GM23248 (cell line): ENCODE data around the gene RPL15. TPM values are rescaled to one million over a fixed set of nuclear protein-coding genes. Genes with fewer than 3 reads are reported as not detected.

Source experiments
- DNase-seq: peaks from one replicate; pipeline ENCODE4 v3.0.0-alpha.2; 2015
- H2AFZ ChIP-seq: fragments of 200-600 bp; sonication (generic); 2 replicates; pipeline ENCODE4 v1.6.1; 2016; ENCODE audit warnings: antibody characterized with exemption
- H3F3A ChIP-seq: fragments of 200-600 bp; sonication (generic); 2 replicates; pipeline ENCODE4 v1.6.1; 2016; ENCODE audit warnings: mild to moderate bottlenecking, antibody characterized with exemption, mixed run types; ENCODE audit not compliant: insufficient read depth
- H3K27ac ChIP-seq: fragments of 200-600 bp; sonication (generic); 2 replicates; pipeline ENCODE4 v1.5.1; 2016; ENCODE audit warnings: mild to moderate bottlenecking
- H3K27me3 ChIP-seq: fragments of 200-600 bp; sonication (generic); replicated peaks from 2 replicates; pipeline ENCODE4 v1.6.1; 2016; ENCODE audit warnings: mild to moderate bottlenecking; ENCODE audit not compliant: insufficient read depth
- H3K36me3 ChIP-seq: fragments of 200-600 bp; sonication (generic); 2 replicates; pipeline ENCODE4 v1.6.1; 2016; ENCODE audit warnings: low read depth, mild to moderate bottlenecking
- H3K4me1 ChIP-seq: fragments of 200-600 bp; sonication (generic); 2 replicates; pipeline ENCODE4 v1.6.1; 2016; ENCODE audit warnings: mild to moderate bottlenecking; ENCODE audit not compliant: insufficient read depth
- H3K4me2 ChIP-seq: fragments of 200-600 bp; sonication (generic); one replicate; pipeline ENCODE4 v1.6.1; 2016; ENCODE audit warnings: mild to moderate bottlenecking; ENCODE audit not compliant: unreplicated experiment
- H3K4me3 ChIP-seq: fragments of 200-600 bp; sonication (generic); 2 replicates; pipeline ENCODE4 v1.5.1; 2016; ENCODE audit warnings: mild to moderate bottlenecking
- H3K79me2 ChIP-seq: fragments of 200-600 bp; sonication (generic); 2 replicates; pipeline ENCODE4 v1.6.1; 2016; ENCODE audit warnings: mild to moderate bottlenecking; ENCODE audit not compliant: insufficient read depth
- H3K9ac ChIP-seq: fragments of 200-600 bp; sonication (generic); 2 replicates; pipeline ENCODE4 v1.6.1; 2016; ENCODE audit warnings: mild to moderate bottlenecking
- H3K9me2 ChIP-seq: fragments of 200-600 bp; sonication (generic); 2 replicates; pipeline ENCODE4 v1.6.1; 2016; ENCODE audit warnings: mixed run types, mild to moderate bottlenecking, moderate library complexity; ENCODE audit not compliant: insufficient read depth
- H3K9me3 ChIP-seq: fragments of 200-600 bp; sonication (generic); one replicate; pipeline ENCODE4 v1.6.1; 2017; ENCODE audit warnings: low read depth
- H4K20me1 ChIP-seq: fragments of 200-600 bp; sonication (generic); 2 replicates; pipeline ENCODE4 v1.6.0; 2016; ENCODE audit not compliant: insufficient read depth
- EZH2 ChIP-seq: fragments of 200-600 bp; sonication (generic); IDR thresholded peaks from 2 replicates; pipeline ENCODE4 v1.6.1; 2018; ENCODE audit warnings: antibody characterized with exemption, mild to moderate bottlenecking; ENCODE audit not compliant: insufficient read depth, poor library complexity, severe bottlenecking
- EZH2phosphoT487 ChIP-seq: fragments of 200-600 bp; sonication (generic); IDR thresholded peaks from 2 replicates; pipeline ENCODE4 v1.6.1; 2018; ENCODE audit warnings: antibody characterized with exemption, moderate library complexity, mild to moderate bottlenecking, low read depth; ENCODE audit not compliant: insufficient read depth
- WGBS, 2 experiments: methylation state at CpG; one replicate each; pipeline ENCODE4 v1.1.6; 2015 to 2017; ENCODE audit warnings: low lambda C conversion rate in 2 of 2, low coverage in 1 of 2; ENCODE audit errors: missing lambda C conversion rate in 2 of 2; 5-methylcytosine and 5-hydroxymethylcytosine counted together
- in situ Hi-C: fragments of 300-500 bp; cut with MboI; formaldehyde crosslinking; loops from 2 replicates; pipeline ENCODE4 v1.15.0; 2020
- polyA plus RNA-seq: library from polyadenylated mRNA; unstranded; fragments of >200 nt; fragmentation: Nextera tagmentation; extraction: Ambion mirVana; gene quantifications from 2 replicates; pipeline ENCODE4 v1.2.1, GENCODE V29; 2016
- total RNA-seq: library from RNA; depleted of rRNA; stranded (reverse); fragments of >200 nt; shearing (Covaris generic); gene quantifications from 2 replicates; pipeline ENCODE4 v1.2.3, GENCODE V29; 2014

The RPL15 gene
- total and polyA plus RNA-seq, 2 experiments from 2014 or later: 1,685 to 2,236 TPM

DNA sequence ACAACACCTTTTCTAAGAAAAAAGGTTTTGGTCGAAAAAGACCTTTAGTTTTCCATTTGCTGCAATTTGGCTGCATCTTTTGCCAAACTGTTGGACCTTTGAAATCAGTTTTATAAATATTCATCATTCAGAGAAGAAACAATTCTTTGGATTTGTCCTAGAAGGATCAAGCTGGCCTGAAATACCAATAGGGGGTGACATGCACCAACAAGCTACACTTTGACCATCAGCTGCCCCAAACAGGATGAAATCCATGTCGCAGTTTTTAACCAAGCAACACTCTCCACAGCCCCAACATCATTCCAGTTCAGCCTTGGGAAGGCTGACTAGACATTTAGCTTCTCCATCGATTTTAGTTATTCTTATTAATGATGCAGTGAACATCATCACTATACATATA, 9.8 kb downstream of the RPL15 start:
- 64 to 68% methylated on average over 3 of the region's 3 CpGs for WGBS, 2 experiments
- Histone ChIP-seq H3K79me2 (no peaks in the 10 kb centered on the region), H3K4me3 (no peak overlapping the region), H3K9ac (no peak overlapping the region), H3K9me3 (no peaks in the 10 kb centered on the region), H3K27ac (no peak overlapping the region), H3K9me2 (no peaks in the 10 kb centered on the region), H3K4me2 (no peak overlapping the region), H3F3A (peaks cover 22% of the 10 kb centered on the region; the same call in 1 of the 2 replicates), H3K4me1 (peaks cover 7% of the 10 kb centered on the region), H3K36me3 (no peaks in the 10 kb centered on the region), H3K27me3 (no peaks in the 10 kb centered on the region), H2AFZ (no peak overlapping the region), H4K20me1 (no peaks in the 10 kb centered on the region)
- in situ Hi-C loops: no loop called here
- DNase-seq: no peak
- TF ChIP-seq EZH2phosphoT487: no peak
- no peak for TF ChIP-seq EZH2

DNA sequence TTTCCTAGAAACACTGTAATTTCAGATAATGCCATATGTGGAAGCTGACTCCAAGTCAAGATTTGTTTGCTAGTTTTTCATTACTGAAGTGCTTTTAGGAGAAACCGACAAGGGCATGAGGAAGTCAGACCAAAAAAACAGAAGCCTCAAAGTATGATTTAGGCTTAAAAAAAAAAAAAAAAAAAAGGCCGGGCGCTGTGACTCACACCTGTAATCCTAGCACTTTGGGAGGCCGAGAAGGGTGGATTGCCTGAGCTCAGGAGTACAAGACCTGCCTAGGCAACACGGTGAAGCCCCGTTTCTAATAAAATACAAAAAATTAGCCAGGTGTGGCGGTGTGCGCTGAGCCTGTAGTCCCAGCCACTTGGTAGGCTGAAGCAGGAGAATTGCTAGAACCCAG, 11.6 kb downstream of the RPL15 start:
- Histone ChIP-seq H3K9me3 (no peaks in the 10 kb centered on the region), H3K4me1 (peaks cover 7% of the 10 kb centered on the region), H3K9me2 (no peaks in the 10 kb centered on the region), H3K9ac (no peak overlapping the region), H3K27me3 (no peaks in the 10 kb centered on the region), H3F3A (0 out of 2 replicates have a peak, but pooled peaks cover 11% of the 10 kb centered on the region), H3K27ac (no peak overlapping the region), H3K36me3 (no peaks in the 10 kb centered on the region), H3K79me2 (no peaks in the 10 kb centered on the region), H2AFZ (no peak overlapping the region), H3K4me2 (no peak overlapping the region), H3K4me3 (no peak overlapping the region), H4K20me1 (no peaks in the 10 kb centered on the region)
- in situ Hi-C loops: no loop called here
- 90 to 96% methylated on average over 8 of the region's 8 CpGs for WGBS, 2 experiments
- DNase-seq: no peak
- no peak for TF ChIP-seq EZH2

DNA sequence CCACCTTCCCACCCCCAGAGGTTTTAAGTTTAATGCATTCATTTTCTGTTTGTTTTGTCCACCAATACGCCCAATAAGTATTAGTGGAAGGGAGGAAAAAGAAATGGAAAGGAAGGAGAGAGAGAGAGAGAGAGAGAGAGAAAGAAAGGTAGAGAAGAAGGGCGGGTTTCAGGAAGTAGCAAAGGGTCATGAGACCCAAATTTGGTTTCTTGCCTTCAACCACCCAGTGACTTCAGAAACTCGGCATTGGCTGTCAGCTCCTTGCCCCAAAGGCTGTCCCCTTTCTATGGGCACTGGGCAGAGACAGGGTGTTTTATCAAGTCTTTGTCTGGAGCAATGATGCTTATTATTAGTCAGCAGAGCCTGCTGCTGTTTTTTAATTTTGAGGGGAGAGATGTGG, 14.7 kb downstream of the RPL15 start:
- peaks cover 7% of the 10 kb centered on the region for H3K4me1 ChIP-seq
- no peaks in the 10 kb centered on the region for H4K20me1 ChIP-seq
- H3K9ac ChIP-seq: no peak overlapping the region
- no peak for DNase-seq
- H3K27ac ChIP-seq: no peak overlapping the region
- no peaks in the 10 kb centered on the region for H3K36me3 ChIP-seq
- H2AFZ ChIP-seq: no peak overlapping the region
- no peak overlapping the region for H3K4me2 ChIP-seq
- TF ChIP-seq EZH2phosphoT487: no peak
- no peak for TF ChIP-seq EZH2
- in situ Hi-C loops: no loop called here
- H3K4me3 ChIP-seq: no peak overlapping the region
- 0 out of 2 replicates have a peak, but pooled peaks cover 5% of the 10 kb centered on the region for H3F3A ChIP-seq
- H3K79me2 ChIP-seq: no peaks in the 10 kb centered on the region
- H3K9me2 ChIP-seq: no peaks in the 10 kb centered on the region
- 80% methylated on average over 3 of the region's 3 CpGs for whole genome bisulfite sequencing, 2 experiments
- H3K27me3 ChIP-seq: no peaks in the 10 kb centered on the region
- H3K9me3 ChIP-seq: no peaks in the 10 kb centered on the region

DNA sequence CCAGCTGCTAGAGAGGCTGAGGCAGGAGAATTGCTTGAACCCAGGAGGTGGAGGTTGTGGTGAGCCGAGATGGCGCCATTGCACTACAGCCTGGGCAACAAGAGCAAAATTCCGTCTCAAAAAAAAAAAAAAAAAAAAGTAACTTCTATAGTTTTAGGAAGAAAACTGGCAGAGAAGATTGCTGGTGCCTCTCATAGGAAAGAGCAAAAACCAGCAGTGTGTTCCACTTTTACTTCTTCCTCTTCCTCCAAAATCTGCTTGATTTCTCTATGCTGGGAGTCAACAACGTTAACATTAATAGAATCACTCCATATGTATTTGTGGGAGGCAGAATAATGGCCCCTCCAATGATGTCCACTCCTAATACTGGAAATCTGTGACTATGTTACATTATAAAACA, 15.6 kb downstream of the RPL15 start:
- Histone ChIP-seq H3K4me3 (no peak overlapping the region), H3K36me3 (no peaks in the 10 kb centered on the region), H3K4me2 (no peak overlapping the region), H3K9ac (no peak overlapping the region), H3K79me2 (no peaks in the 10 kb centered on the region), H2AFZ (no peak overlapping the region), H3K4me1 (peaks cover 1% of the 10 kb centered on the region; the same call in 1 of the 2 replicates), H3K9me3 (no peaks in the 10 kb centered on the region), H3K27ac (no peak overlapping the region), H3K9me2 (no peaks in the 10 kb centered on the region), H4K20me1 (no peaks in the 10 kb centered on the region), H3K27me3 (no peaks in the 10 kb centered on the region), H3F3A (0 out of 2 replicates have a peak, but pooled peaks cover 2% of the 10 kb centered on the region)
- in situ Hi-C loops: no loop called here
- TF ChIP-seq EZH2 (no peak), EZH2phosphoT487 (no peak)
- DNase-seq: no peak
- WGBS, 2 experiments: 94 to 98% methylated on average over 4 of the region's 4 CpGs

DNA sequence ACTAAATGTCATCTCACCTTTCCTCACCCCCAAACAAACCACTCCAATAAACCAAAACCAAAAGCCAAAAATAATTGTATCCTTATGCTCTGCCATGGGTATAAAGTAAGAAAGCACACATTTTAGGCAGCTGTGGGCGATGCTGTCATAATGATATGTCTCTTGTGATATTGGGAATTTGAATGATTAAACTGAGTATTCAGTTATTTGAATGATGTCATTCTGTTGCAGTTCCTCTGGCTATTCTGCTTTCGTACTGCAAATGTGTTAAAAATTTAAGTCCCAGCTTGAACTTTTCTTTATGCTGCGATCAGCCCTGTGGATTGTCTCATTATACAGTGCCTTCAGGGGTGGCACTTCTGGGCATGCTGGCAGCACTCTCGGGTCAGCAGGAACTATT, 17.3 kb downstream of the RPL15 start:
- no peak overlapping the region for H2AFZ ChIP-seq
- TF ChIP-seq EZH2 (no peak), EZH2phosphoT487 (no peak)
- no peaks in the 10 kb centered on the region for H3K4me1 ChIP-seq
- H3F3A ChIP-seq: no peaks in the 10 kb centered on the region
- no peaks in the 10 kb centered on the region for H3K9me3 ChIP-seq
- H3K4me3 ChIP-seq: no peak overlapping the region
- no peaks in the 10 kb centered on the region for H3K36me3 ChIP-seq
- no peaks in the 10 kb centered on the region for H3K9me2 ChIP-seq
- no peaks in the 10 kb centered on the region for H3K79me2 ChIP-seq
- H4K20me1 ChIP-seq: no peaks in the 10 kb centered on the region
- no peaks in the 10 kb centered on the region for H3K27me3 ChIP-seq
- no peak overlapping the region for H3K27ac ChIP-seq
- DNase-seq: no peak
- WGBS, 2 experiments: 43 to 46% methylated on average over 4 of the region's 4 CpGs
- no peak overlapping the region for H3K9ac ChIP-seq
- H3K4me2 ChIP-seq: no peak overlapping the region
- in situ Hi-C loops: no loop called here
